RWPE2 (cell line): ENCODE measurements around the gene KCNMA1.

Experiments used
- ATAC-seq: fragments of 200-7000 bp; cut with Tn5 transposase; 3 replicates; pipeline ENCODE4 v1.9.1; 2021; ENCODE audit warnings: low read depth
- DNase-seq: peaks from one replicate; pipeline ENCODE4 v3.0.0-alpha.2; 2020; ENCODE audit warnings: low spot score
- H3K27ac ChIP-seq: fragments of 450-650 bp; 2 replicates; pipeline ENCODE4 v1.5.1; 2017; ENCODE audit warnings: mild to moderate bottlenecking; ENCODE audit not compliant: poor library complexity, severe bottlenecking
- H3K27me3 ChIP-seq: fragments of 250-450 bp; sonication (Bioruptor Pico); 2 replicates; pipeline ENCODE4 v1.5.1; 2021; ENCODE audit warnings: mild to moderate bottlenecking, moderate library complexity; ENCODE audit not compliant: insufficient read depth, poor library complexity, severe bottlenecking
- H3K36me3 ChIP-seq: fragments of 250-450 bp; sonication (Bioruptor Pico); 2 replicates; pipeline ENCODE4 v1.5.1; 2020; ENCODE audit warnings: low read depth, mild to moderate bottlenecking, moderate library complexity
- H3K4me1 ChIP-seq: fragments of 250-450 bp; sonication (Bioruptor Pico); 2 replicates; pipeline ENCODE4 v1.5.1; 2021; ENCODE audit warnings: mild to moderate bottlenecking, moderate library complexity; ENCODE audit not compliant: insufficient read depth, poor library complexity, severe bottlenecking
- H3K4me3 ChIP-seq: fragments of 250-450 bp; sonication (Bioruptor Pico); 2 replicates; pipeline ENCODE4 v1.5.1; 2021; ENCODE audit warnings: mild to moderate bottlenecking, moderate library complexity; ENCODE audit not compliant: severe bottlenecking
- H3K9me3 ChIP-seq: fragments of 250-450 bp; sonication (Bioruptor Pico); 2 replicates; pipeline ENCODE4 v1.5.1; 2021; ENCODE audit warnings: mild to moderate bottlenecking, moderate library complexity; ENCODE audit not compliant: severe bottlenecking
- TF ChIP-seq, protein P1 (sequence below): fragments of 450-650 bp; IDR thresholded peaks from one replicate; pipeline ENCODE4 v1.5.1; 2017; ENCODE audit warnings: mild to moderate bottlenecking, moderate library complexity; ENCODE audit not compliant: poor library complexity, severe bottlenecking

The KCNMA1 gene

DNA sequence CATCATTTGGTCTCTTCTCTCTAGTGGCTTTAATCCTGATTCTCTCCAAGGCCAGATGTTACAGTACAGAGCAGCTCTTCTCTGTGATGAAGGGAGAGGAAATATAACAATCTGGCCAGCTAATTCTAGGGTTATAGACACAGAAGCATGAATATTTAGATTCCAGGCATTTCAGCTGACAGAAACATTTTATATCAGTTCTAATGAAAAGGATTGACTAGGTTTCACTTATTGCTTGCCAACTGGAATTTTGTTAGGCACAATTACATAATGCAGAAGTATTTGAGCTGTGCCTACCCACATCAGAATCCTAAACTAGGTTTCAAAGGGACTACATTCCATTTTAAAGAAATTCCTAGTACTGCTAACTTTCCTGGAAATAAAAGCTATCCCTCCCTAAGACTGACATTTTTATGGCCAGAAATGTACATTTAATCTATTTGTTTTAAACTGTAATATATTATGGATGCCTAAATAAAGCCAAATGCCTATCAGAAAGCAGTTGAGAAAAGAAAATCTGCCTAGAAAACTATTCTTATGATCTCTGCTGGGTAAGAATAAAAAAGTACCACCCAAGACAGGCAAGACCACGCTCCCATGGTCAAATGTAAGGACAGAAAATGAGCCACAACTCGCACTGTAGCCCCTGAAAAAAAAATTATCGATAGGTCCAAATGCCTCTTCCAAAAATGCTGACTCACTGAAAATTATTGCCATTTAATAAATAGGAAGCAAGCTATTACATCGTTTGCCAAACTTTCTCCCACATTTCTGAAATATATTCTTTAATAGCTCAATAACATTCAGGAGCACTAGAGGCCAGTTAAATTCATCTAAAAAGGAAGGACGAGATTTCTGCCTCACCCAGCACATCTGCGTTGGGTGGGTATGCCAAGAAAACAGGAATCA lies 498.1 kb downstream of the KCNMA1 start:
- Histone ChIP-seq H3K9me3 (no peaks in the 10 kb centered on the region), H3K4me1 (peaks cover 6% of the 10 kb centered on the region), H3K27ac (no peak overlapping the region), H3K4me3 (no peak overlapping the region), H3K36me3 (no peaks in the 10 kb centered on the region), H3K27me3 (no peaks in the 10 kb centered on the region)
- ATAC-seq (no peak), DNase-seq (no peak)
- TF ChIP-seq, protein P1, sequence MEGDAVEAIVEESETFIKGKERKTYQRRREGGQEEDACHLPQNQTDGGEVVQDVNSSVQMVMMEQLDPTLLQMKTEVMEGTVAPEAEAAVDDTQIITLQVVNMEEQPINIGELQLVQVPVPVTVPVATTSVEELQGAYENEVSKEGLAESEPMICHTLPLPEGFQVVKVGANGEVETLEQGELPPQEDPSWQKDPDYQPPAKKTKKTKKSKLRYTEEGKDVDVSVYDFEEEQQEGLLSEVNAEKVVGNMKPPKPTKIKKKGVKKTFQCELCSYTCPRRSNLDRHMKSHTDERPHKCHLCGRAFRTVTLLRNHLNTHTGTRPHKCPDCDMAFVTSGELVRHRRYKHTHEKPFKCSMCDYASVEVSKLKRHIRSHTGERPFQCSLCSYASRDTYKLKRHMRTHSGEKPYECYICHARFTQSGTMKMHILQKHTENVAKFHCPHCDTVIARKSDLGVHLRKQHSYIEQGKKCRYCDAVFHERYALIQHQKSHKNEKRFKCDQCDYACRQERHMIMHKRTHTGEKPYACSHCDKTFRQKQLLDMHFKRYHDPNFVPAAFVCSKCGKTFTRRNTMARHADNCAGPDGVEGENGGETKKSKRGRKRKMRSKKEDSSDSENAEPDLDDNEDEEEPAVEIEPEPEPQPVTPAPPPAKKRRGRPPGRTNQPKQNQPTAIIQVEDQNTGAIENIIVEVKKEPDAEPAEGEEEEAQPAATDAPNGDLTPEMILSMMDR = no peak

DNA sequence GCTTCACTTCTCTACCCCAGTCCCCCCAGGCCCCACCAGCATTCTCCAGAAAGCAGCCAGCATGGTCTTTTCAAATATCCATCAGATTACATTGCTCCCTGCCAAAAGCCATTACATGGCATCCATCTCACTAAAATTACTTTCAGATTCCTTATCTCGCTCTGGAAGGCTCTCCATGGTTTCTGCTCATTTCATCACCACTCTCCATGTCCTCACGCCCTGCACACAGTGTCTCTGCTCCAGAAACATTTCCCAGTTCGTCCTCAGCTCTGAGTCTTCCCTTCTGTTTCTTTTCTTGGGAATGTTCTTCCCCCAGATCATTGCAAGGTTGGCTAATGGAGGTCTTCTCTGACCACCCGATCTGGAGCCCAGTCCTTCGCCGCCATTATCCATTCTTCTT lies 499.1 kb downstream of the KCNMA1 start:
- Histone ChIP-seq H3K4me3 (no peak overlapping the region), H3K27me3 (no peaks in the 10 kb centered on the region), H3K4me1 (peaks cover 6% of the 10 kb centered on the region), H3K27ac (no peak overlapping the region), H3K9me3 (no peaks in the 10 kb centered on the region), H3K36me3 (no peaks in the 10 kb centered on the region)
- DNase-seq (no peak), ATAC-seq (no peak)
- TF ChIP-seq, protein P1 = no peak

DNA sequence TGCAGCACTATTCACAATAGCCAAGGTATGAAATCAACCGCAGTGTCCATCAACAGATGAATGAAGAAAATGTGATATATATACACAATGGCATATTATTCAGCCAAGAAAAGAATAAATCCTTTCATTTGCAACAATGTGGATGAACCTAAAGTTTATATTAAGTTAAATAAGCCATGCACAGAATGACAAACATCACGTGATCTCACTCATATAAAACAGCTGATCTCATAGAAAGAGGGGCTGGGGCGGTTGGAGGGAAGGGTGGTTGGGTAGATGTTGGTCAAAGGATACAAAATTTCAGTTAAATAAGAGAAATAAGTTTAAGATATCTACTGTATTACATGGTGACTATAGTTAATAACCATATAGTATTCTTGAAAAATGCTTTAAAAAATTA lies 502.1 kb downstream of the KCNMA1 start:
- no peaks in the 10 kb centered on the region for H3K36me3 ChIP-seq
- no peak overlapping the region for H3K4me3 ChIP-seq

DNA sequence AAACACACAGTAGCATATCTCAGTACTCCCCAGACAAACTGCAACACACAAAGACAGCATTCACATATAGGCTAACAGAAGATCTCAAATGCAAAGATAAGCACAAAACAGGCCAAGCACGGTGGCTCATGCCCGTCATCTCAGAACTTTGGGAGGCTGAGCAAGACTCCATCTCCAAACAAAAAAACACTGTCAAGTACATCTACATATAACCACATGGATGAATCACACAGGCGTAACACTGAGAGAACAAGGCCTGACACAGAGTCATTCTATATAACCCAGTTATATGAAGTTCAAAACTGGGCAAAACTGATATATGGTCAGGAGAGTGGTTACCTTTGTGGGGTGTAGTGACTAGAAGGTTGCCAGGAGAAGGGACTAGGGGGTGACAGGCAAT lies 506.4 kb downstream of the KCNMA1 start:
- no peaks in the 10 kb centered on the region for H3K36me3 ChIP-seq
- ATAC-seq (no peak), DNase-seq (no peak)
- H3K4me3 ChIP-seq = no peak overlapping the region
- no peaks in the 10 kb centered on the region for H3K4me1 ChIP-seq
- no peaks in the 10 kb centered on the region for H3K27me3 ChIP-seq
- no peak overlapping the region for H3K27ac ChIP-seq
- no peaks in the 10 kb centered on the region for H3K9me3 ChIP-seq
- TF ChIP-seq, protein P1 = no peak

More for the DNA sequence above, 502.1 kb downstream of the KCNMA1 start:
- H3K4me1 ChIP-seq = peaks cover 6% of the 10 kb centered on the region
- no peaks in the 10 kb centered on the region for H3K9me3 ChIP-seq
- H3K27ac ChIP-seq = no peak overlapping the region
- TF ChIP-seq, protein P1 = no peak
- DNase-seq (no peak), ATAC-seq (no peak)
- no peaks in the 10 kb centered on the region for H3K27me3 ChIP-seq

DNA sequence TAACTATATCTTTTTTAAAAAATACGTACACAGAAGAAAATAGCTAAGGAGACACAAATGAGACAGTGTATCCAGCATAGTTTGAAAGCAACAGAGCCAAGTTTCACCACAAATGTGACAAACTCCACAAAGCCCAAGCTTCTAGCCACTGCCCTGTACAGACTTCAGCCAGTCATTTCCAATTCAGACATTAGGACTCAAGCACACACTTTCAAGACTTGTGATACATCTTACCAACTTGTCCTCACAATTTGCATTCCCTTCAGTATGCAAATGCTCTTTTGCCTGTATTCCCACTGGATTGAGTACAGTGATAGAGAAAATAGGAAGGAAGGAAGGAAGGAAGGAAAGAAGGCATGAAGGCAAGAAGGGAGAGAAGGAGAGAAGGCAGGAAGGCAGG lies 510.4 kb downstream of the KCNMA1 start:
- Histone ChIP-seq H3K27ac (no peak overlapping the region), H3K9me3 (no peaks in the 10 kb centered on the region), H3K4me1 (no peaks in the 10 kb centered on the region), H3K36me3 (no peaks in the 10 kb centered on the region), H3K27me3 (no peaks in the 10 kb centered on the region), H3K4me3 (no peak overlapping the region)
- ATAC-seq (no peak), DNase-seq (no peak)
- TF ChIP-seq, protein P1 = no peak
